ENCODE results near the gene GPATCH4.
"Not testable (repeated sequence)": the region's sequence is repeated elsewhere in the genome, so short reads cannot be mapped to it uniquely, and the experiment has no call there.

GPATCH4 gene

DNA sequence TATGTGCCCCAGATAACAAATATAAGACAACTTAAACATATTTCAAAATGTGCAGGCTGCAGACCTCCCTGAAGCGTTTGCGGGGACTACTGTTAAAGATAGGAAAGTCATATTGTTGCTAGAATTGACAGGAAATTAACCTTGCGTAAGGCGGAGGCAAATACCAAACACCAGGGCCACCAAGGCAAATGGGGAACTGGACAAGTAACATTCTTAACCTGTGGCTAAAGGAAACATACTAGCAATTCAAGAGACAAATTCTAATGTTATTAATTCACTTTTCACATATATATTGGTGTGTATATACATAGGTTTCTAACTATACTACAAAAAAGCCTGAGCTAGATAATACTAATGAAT is 24.8 kb upstream of the GPATCH4 start:
- no peak for FAIRE-seq

DNA sequence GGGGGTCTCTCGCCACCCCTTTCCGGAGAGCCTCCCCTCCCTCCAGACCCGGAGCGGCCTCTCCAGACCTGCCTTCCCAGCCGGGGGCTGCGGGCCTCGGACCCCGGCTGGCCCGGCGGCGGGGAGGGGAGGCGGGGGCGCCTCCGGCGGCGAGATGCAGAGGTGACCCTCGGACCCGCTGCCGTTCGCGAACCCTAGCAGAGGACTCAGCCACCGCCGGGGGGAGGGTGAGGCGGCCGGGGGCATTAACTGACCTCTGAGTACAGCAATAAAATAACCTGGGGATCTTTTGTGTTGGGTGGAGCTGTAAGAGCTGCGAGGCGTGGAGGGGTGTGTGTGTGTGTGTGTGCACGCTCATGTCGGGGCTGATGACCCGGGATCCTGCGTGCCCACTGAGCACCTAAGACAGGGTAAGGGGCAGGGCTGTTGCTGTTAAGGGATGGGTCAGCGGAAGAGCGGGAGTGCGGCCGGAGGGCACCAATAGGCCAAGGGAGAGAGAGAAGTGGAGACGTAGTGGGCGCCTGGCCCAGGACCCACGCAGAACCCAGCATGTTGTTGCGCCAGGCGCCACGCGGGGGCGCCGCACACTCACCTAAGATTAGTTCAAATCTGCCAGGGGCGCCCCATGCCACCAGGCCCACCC is 24.3 kb upstream of the GPATCH4 start:
- no peak for FAIRE-seq

DNA sequence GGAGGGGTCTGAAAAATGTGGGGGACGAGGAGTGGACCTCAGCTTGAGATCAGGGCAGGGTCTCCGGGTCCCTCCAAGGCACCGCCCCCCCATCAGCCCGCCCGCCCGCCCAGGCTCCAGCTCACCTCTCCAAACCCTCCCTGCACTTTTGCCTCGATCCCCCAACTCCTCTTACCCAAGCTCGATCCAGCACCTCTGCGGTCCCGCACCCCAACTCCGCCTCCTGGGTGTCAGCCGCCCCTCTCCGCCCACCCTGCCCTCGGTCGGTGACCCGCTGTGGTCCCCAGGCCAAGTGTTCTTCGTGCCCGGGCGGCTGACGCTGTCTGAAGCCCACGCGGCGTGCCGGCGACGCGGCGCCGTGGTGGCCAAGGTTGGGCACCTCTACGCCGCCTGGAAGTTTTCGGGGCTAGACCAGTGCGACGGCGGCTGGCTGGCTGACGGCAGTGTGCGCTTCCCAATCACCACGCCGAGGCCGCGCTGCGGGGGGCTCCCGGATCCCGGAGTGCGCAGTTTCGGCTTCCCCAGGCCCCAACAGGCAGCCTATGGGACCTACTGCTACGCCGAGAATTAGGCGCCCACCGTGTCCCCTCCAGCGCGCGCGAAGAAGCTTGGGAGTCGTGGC is 23.6 kb upstream of the GPATCH4 start:
- FAIRE-seq = no peak

DNA sequence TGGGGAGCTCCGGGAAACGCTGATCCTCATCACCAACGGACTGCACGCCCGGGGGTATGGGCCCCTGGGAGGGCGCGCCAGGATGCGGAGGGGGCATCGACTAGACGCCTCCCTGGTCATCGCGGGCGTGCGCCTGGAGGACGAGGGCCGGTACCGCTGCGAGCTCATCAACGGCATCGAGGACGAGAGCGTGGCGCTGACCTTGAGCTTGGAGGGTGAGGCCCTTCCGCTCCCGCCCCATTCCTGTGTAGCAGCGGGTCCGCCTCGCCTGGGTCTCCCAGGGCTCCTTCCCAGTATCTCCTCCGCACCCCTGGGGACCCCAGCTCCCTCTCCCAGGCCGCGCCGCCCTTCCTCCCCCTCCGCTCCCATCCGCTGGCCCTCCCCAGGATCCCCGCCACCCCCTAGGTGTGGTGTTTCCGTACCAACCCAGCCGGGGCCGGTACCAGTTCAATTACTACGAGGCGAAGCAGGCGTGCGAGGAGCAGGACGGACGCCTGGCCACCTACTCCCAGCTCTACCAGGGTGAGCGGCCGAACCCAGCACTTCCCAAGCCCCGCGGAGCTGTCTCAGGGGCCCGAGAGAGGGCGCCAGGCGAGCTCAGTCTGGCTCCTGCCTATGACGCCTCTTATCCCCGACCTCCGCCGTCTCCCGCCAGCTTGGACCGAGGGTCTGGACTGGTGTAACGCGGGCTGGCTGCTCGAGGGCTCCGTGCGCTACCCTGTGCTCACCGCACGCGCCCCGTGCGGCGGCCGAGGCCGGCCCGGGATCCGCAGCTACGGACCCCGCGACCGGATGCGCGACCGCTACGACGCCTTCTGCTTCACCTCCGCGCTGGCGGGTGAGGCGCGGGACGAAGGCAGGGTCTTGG is 22.9 kb upstream of the GPATCH4 start:
- no peak for FAIRE-seq

DNA sequence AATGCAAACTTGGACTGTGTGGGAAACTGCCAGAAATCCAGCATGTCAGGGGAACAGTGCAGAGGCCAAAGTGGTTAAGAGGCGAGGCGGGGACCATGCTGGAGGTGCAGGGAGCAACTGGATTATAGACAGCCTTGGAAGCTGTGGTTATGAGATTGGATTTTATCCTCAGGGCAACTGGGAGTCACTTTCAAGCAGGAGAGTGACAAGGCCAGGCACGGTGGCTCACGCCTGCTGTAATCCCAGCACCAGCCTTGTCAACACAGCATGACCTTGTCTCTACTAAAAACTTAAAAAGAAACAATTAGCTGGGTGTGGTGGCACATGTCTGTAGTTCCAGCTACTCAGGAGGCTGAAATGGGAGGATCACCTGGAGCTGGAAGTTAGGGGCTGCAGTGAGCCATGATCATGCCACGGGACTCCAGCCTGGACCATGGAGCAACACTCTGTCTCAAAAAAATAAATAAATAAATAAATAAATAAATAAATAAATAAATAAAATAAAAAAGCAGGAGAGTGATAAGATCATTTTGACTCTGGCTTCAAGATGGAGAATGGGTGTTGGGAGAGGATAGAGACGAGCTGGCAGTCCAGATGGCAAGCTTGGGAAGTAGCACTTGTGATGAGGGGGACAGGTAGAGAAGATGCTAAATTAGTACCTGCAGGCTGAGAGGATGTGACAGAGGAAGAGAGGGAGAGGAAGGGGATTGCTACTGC is 21.5 kb upstream of the GPATCH4 start:
- FAIRE-seq = no peak

DNA sequence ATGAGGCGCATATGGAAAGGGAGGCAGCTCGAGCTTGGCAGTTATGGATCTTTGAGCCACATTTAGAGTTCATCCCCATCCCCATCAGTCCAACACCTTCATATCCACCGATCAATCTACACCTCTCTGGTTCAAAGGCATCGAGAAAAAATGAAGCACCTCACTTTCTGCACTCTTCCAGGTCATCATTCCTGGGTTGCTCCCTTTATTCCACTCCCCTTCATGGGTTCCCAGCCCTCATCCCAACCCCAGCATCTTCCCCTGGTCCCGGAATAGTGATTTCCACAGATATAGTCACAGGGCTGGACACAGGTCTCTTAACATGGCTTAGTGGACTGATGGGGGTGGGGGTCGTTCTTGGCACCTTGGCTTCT is 18.3 kb upstream of the GPATCH4 start:
- no peak for FAIRE-seq

DNA sequence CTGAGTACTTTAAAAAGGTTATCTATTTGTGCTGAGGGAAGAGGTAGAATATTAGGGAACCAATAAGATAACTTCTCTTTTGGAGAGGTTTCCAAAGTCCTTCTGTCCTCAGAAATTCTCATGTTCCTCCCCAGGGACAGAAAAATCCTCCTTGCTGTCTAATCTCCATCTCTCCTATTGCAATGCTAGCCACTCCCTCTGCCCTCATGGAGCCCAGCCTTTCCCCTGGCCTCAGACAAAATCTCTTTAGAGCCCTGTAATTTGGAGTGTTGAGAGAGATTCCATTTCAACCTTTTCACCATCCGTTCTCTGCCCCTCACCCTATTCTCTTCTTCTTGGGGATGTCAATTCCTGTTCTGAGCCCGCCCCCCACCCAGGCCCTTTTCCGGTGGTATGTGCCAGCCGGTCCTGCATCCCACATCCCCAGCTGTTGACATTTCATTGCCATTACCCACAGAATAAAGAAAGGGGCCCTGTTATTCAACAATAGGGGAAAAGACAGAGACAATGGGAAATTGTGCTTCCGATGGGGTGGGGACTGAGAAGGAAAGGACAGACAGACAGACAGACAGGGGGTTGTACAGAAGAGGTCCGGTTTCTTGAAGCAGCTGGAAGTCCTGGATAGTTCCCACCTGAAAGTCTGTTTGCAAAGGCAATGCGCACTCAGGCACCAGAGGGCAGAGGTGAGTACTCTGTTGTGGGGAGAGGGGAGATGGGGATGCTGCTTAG is 17.7 kb upstream of the GPATCH4 start, which contains the start of gene HAPLN2:
Gene HAPLN2, plus strand, starts transcription at position 563 of the 729 bp plus-strand sequence. CDS start 4,076 bp downstream, outside the sequence.
- no peak for FAIRE-seq

DNA sequence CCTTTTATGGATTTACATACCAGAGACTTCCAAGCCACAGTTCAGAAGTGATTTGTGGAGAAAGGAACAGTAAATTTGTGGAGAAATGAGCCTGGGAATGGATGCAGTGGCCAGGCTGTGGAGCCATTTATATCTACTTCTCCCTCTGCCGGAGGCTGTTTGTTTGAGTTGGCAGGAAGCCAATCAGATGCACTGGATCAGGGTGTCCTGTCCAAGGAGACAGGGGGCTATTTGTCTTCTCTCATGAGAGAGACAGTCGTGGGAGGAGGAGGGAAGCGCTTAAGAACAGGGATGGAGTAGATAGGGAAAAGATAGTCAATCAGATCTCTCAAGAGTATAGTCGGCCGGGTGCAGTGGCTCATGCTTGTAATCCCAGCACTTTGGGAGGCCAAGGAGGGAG is 15.2 kb upstream of the GPATCH4 start:
- no peak for FAIRE-seq

DNA sequence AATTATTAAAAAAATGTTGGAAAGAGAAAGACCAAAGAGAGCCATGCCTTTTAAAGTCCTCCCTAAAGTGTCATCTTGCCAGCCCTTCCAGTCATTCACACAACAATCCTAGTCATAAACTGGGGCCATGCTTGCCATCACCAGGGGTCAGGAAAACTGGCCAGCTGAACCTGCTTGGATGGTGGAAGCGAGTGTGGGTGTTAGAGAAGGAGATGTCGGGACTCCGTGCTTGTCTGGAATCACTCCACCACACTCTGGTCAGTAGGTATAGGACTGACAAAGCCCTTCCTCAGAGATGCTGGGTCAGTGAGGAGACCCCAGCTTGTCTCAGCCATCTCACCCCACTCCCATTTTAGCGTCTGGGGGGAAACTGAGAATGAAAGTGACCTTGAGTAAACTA is 14.7 kb upstream of the GPATCH4 start:
- no peak for FAIRE-seq

DNA sequence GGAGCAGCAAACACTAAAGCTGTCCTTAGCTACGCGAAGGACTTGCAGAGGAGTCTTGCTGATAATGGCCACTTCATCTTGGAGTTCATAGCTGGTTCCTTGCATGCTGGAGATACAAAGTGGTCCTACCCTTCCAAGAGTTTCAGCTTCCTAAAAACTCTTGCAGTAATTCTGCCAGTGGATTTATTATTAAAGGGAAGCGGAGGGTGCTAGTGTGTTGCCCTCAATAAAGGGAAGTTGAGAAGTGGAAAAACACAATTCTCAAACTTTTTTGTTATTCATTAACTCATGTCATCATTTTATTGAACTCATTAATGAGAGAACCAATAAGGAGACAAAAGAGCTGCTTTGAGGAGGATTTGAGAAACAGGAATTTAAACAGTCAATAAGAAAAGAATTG is 11.4 kb upstream of the GPATCH4 start:
- no peak for FAIRE-seq

DNA sequence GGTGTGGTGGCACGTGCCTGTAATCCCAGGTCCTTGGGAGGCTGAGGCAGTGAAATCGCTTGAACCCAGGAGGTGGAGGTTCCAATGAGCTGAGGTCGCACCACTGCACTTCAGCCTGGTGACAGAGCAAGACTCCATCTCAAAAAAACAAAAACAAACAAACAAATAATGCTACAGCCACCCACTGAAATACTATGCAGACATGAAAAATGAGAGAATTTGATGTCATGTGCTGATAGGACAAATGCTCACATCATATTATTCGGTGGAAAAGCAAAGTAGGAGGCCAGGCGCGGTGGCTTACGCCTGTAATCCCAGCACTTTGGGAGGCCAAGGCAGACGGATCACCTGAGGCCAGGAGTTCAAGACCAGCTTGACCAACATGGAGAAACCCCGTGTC is 8.8 kb upstream of the GPATCH4 start:
- not testable (repeated sequence) for FAIRE-seq

DNA sequence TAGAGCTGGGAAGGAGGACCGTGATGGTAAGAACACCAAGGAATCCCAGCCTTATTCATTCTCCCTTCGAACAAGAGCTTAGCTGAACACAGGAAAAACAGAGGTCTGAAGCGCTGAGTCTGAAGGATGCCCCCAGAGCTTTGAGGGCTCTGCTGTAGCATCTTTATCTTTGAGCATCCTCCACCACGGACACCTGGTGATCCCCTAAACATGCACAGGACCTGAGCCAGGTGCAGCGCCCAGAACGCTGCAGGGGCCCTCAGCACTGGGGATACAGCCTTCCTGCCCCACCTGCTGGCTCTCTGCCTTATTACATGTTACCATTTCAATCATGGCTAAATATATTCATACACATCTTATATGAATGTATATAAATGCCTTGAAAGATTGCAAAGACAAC is 7.7 kb upstream of the GPATCH4 start:
- FAIRE-seq = no peak

DNA sequence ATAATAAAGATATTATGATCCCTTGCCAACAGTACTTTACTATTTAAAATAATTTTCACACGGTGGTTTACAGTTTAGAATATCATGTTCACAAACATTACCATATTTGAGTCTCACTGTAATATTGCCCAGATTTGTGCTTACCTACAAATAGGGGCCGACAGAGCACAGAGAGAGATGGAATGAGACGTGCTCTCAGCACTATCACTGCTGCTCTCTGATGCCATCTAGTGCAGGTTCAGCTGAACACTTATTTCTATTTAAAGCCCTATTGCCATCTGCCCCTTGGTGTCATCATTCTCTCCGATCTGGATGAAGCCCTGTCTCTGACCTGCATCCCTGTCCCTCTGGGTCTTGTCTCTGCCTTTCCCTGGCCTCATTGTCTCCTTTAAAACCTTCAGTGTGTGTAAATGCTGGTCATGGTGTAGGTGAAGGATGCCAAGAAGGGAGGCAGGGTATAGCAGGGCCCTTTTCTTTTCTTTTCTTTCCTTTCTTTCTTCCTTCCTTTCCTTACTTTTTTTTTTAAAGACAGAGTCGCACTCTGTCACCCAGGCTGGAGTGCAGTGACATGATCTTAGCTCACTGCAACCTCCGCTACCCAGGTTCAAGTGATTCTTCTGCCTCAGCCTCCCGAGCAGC is 6.9 kb upstream of the GPATCH4 start:
- FAIRE-seq = peak; percentile 98

DNA sequence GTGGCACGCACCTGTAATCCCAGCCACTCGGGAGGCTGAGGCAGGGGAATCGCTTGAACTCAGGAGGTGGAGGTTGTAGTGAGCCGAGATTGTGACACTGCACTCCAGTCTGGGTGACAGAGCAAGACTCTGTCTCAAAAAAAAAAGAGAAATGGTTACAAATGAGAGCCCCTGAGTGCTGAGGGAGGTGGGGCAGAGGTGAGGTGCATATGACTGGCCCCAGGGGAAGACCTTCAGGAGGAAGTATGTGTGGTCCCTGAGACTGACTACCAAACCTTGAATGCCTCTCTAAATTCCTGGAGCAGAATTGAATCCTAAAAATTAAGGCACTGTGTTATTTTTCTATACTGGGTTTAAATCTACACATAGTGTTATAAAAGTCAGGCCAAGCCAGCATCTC is 6.1 kb upstream of the GPATCH4 start:
- not testable (repeated sequence) for FAIRE-seq

DNA sequence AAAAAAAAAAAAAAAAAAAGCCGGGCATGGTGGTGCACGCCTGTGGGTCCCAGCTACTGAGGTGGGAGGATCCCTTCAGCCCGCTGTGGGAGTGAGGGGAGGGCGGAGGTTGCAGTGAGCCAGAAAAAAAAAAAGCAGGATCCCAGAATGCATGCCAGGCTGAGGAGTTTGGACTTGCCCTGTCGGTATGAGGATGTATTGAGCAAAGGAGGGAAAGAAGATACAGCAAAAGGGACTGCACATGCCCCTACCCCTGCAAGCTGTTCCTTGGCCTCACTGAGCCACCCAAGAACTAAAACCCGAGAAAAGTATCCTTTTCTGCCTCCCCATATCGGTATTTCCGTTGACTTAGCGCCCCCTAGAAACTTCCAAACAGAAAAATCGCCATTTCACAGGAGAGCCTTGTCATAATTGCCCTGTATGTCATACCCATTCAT is 1.3 kb upstream of the GPATCH4 start:
- no peak for FAIRE-seq

DNA sequence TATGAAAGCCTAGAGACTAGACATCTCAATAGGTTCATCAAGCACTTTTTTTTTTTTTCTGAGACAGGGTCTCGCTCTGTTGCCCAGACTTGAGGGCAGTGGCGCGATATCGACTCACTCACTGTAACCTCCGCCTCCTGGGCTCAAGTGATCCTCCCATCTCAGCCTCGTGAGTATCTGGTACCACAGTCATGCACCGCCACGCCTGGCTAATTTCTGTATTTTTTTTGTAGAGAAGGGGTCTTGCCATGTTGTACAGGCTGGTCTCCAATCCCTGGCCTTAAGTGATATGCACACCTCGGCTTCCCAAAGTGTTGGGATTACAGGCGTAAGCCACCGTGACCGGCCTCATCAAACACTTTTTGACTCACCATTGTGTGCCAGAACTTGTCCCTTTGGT is 613 bp upstream of the GPATCH4 start:
- no peak for FAIRE-seq

DNA sequence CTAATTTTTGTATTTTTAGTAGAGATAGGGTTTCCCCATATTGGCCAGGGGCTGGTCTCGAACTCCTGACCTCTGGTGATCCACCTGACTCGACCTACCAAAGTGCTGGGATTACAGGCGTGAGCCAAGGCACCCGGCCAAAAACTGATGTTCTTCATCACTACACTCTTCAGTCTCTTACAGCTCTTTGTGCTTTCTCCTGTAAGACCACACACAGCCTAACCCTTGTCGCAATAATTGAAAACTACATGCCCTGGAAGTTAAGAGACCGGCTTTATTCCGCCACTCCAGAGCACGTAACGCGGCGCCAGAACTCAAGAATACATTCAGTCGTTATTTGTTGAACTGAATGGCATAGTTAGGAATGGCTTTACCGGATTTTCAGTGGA is 552 bp downstream of the GPATCH4 start:
- no peak for FAIRE-seq

DNA sequence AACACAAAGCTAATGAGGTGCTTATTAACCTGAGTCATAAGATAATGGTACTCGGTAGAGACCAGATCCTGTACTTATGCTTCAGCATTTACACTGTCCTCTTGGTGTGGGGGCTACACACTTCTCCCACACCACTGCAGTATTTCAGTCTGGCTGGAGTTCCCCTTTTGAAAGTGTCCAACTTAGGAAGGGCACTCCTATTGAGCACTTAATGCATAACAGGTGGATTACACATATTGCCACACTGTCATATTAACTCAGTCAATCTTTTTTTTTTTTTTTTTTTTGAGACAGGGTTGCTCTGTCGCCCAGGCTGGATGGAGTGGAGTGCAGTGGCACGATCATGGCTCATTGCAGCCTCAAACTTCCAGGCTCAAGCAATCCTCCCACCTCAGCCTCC is 1.5 kb downstream of the GPATCH4 start:
- no peak for FAIRE-seq

DNA sequence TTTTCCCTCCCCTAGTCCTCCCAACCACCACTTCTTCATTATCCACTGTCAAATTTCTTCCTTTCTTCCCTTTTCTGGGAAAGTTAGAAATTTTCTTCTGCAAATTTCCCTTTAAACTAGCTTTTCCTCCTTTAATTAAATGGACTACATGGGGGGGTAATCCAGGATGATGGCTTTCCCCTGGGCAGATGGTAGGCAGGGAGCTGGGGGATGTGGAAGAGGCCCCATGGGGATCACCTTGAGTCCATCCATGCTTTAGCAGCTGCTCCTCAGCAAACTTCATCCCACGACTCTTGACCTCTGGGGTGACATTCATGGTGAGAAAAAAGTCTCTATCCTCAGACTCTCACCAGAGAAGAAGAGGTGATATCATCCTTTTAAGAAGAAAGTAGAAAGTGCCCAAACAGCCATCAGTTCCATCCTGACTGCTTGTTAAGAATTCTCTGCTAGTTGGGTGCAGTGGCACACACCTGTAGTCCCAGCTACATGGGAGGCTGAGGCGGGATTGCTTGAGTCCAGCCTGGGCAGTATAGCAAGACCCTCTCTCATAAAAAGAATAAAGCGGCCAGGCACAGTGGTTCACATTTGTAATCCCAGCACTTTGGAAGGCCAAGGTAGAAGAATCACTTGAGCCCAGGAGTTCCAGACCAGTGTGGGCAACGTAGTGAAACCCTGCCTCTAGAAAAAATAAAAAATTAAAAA is 2.4 kb downstream of the GPATCH4 start:
- FAIRE-seq = no peak

DNA sequence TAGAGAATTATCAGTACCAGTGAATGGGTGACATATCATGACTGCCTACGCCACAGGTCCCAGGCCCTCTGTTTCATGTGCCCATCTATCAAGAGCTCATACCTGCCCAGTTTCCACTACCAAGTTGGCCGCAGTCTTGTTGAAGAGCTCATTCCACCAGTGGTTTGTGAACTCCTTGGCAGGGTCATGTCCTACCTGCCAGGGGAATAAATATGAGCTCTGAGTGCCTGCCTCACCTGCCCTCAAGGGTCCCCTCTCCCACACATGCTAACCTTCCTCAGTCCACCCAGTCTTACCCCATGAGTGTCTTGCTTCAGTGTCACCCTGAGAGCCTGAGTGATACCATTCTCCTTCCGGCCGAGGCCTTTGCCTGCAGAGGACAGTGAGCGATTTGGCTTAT is 3.2 kb downstream of the GPATCH4 start:
- FAIRE-seq = no peak

DNA sequence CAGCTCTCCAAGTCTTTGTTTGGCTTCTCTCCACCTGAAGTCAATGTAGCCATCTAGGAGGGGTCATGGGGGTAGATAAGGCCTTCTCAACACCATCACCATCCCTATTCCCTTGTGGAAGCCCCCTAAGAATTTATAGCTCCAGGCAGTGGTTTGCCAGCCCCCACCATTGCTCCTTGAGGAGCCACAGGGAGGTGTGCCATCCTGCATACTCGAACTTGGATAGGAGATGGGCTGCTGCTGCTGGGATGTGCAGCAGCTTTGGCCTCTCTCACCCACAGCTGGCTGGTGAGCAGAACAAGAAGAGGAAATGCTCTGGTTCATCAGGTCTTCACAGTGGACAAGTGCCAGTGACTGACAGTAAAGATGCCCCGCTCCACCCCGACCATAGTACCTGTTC is 4.9 kb downstream of the GPATCH4 start:
- FAIRE-seq = no peak

DNA sequence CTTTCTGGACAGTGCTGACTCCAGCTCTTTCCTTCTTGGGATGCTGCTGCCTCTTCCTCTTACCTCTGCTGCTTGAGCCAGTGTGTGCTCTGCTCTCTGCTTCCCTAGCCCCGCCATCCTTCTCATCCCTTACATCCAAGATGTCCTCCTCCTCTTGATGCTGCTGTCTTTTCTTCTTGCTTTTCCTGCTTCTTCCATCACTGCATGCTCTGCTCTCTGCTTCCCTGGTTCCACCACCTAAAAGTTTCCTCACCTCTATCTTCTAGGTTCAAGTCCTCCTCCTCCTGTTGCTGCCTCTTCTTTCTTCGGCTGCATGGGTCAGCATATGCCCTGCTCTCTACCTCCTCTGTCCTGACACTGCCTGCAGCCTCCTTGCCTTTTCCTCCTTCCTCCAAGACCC is 6.3 kb downstream of the GPATCH4 start:
- FAIRE-seq = no peak
